Testis (tissue), 2 donors: ENCODE results near the gene MRGPRD.

Source experiments
- POLR2A ChIP-seq: fragments of 450-650 bp; IDR thresholded peaks from one replicate; pipeline ENCODE4 v1.6.1; 2017; ENCODE audit warnings: antibody characterized with exemption, mild to moderate bottlenecking, moderate library complexity
- TF ChIP-seq, protein P1 (sequence below), 3 experiments: fragments of 450-650 bp in 2 of 3; fragments of 200-600 bp in 1 of 3; sonication (generic) in 1 of 3; IDR thresholded peaks; one replicate each; pipeline ENCODE4 v1.5.1; 2016 to 2019; ENCODE audit warnings: antibody characterized with exemption in 3 of 3, mild to moderate bottlenecking in 2 of 3, moderate library complexity in 1 of 3

GRCh38 chr11:68962527-68963250, 18.1 kb downstream of the MRGPRD start:
- TF ChIP-seq, protein P1, sequence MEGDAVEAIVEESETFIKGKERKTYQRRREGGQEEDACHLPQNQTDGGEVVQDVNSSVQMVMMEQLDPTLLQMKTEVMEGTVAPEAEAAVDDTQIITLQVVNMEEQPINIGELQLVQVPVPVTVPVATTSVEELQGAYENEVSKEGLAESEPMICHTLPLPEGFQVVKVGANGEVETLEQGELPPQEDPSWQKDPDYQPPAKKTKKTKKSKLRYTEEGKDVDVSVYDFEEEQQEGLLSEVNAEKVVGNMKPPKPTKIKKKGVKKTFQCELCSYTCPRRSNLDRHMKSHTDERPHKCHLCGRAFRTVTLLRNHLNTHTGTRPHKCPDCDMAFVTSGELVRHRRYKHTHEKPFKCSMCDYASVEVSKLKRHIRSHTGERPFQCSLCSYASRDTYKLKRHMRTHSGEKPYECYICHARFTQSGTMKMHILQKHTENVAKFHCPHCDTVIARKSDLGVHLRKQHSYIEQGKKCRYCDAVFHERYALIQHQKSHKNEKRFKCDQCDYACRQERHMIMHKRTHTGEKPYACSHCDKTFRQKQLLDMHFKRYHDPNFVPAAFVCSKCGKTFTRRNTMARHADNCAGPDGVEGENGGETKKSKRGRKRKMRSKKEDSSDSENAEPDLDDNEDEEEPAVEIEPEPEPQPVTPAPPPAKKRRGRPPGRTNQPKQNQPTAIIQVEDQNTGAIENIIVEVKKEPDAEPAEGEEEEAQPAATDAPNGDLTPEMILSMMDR (IDR thresholded peaks at IDR 0.05), result no peak
- TF ChIP-seq POLR2A, result no peak
